Measurements from ENCODE around the gene CDH13. TPM values are rescaled to one million over a fixed set of nuclear protein-coding genes. Genes with fewer than 3 reads are reported as not detected.

The CDH13 gene
- total RNA-seq, 2 experiments from 2014 or later = not detected

- Mint-ChIP-seq H3K4me1 (no peaks in the 10 kb centered on the region), H3K36me3 (ENCODE audit: low read depth) (no peaks in the 10 kb centered on the region), H3K27ac (no peak overlapping the region), H3K27me3 (peaks cover 4% of the 10 kb centered on the region), H3K9me3 (ENCODE audit: low read depth) (no peaks in the 10 kb centered on the region), H3K4me3 (no peak overlapping the region)
- intact Hi-C loops (cut with DNase I, micrococcal nuclease) = no loop called here
- ChIA-PET CTCF (no interaction called here), POLR2A (no interaction called here)
- DNase-seq (no peak), ATAC-seq (no peak)
Measured at GRCh38 chr16:82793528-82794245, 166.9 kb downstream of the CDH13 start.

- H3K4me3 Mint-ChIP-seq = no peak overlapping the region
- no peaks in the 10 kb centered on the region for H3K36me3 Mint-ChIP-seq (ENCODE audit: low read depth)
- H3K9me3 Mint-ChIP-seq (ENCODE audit: low read depth) = no peaks in the 10 kb centered on the region
- no peak for ATAC-seq
- H3K27me3 Mint-ChIP-seq = peaks cover 5% of the 10 kb centered on the region
- H3K4me1 Mint-ChIP-seq = peaks cover under 1% of the 10 kb centered on the region
- intact Hi-C loops (cut with DNase I, micrococcal nuclease) = no loop called here
- ChIA-PET CTCF (no interaction called here), POLR2A (no interaction called here)
- H3K27ac Mint-ChIP-seq = no peak overlapping the region
- no peak for DNase-seq
Measured at GRCh38 chr16:82796047-82796446, 169.3 kb downstream of the CDH13 start.

GRCh38 chr16:82801361-82801760 is 174.6 kb downstream of the CDH13 start:
- peak; percentile 49 for DNase-seq
- H3K27ac Mint-ChIP-seq = peak overlapping the region; percentile 17
- H3K27me3 Mint-ChIP-seq = peaks cover 15% of the 10 kb centered on the region
- POLR2A ChIA-PET = no interaction called here
- CTCF ChIA-PET = no interaction called here
- intact Hi-C loops (cut with DNase I, micrococcal nuclease) = loop anchor here in 1 of 2 experiments (1.0 kb wide), 1 partner anchor 146 kb away; no protein-coding TSS in a partner anchor
- H3K36me3 Mint-ChIP-seq (ENCODE audit: low read depth) = no peaks in the 10 kb centered on the region
- no peaks in the 10 kb centered on the region for H3K9me3 Mint-ChIP-seq (ENCODE audit: low read depth)
- ATAC-seq = peak; percentile 89
- H3K4me3 Mint-ChIP-seq = no peak overlapping the region
- H3K4me1 Mint-ChIP-seq = peaks cover 9% of the 10 kb centered on the region

- no peak overlapping the region for H3K4me3 Mint-ChIP-seq
- CTCF ChIA-PET = no interaction called here
- H3K36me3 Mint-ChIP-seq (ENCODE audit: low read depth) = no peaks in the 10 kb centered on the region
- no peak overlapping the region for H3K27ac Mint-ChIP-seq
- H3K4me1 Mint-ChIP-seq = peaks cover 9% of the 10 kb centered on the region
- intact Hi-C loops (cut with DNase I, micrococcal nuclease) = no loop called here
- no peak for DNase-seq
- peaks cover 21% of the 10 kb centered on the region for H3K27me3 Mint-ChIP-seq
- no peak for ATAC-seq
- POLR2A ChIA-PET = no interaction called here
- no peaks in the 10 kb centered on the region for H3K9me3 Mint-ChIP-seq (ENCODE audit: low read depth)
Measured at GRCh38 chr16:82805866-82806265, 179.1 kb downstream of the CDH13 start.

GRCh38 chr16:82807311-82807710 is 180.5 kb downstream of the CDH13 start:
- Mint-ChIP-seq H3K4me3 (no peak overlapping the region), H3K9me3 (ENCODE audit: low read depth) (no peaks in the 10 kb centered on the region), H3K4me1 (no peaks in the 10 kb centered on the region), H3K27ac (no peak overlapping the region), H3K36me3 (ENCODE audit: low read depth) (no peaks in the 10 kb centered on the region), H3K27me3 (peaks cover 19% of the 10 kb centered on the region)
- intact Hi-C loops (cut with DNase I, micrococcal nuclease) = no loop called here
- ChIA-PET POLR2A (no interaction called here), CTCF (interaction anchor here (0.6 kb wide), 1 partner anchor 29 kb away, joined by 3 read pairs; no protein-coding TSS in a partner anchor)
- DNase-seq (no peak), ATAC-seq (no peak)

GRCh38 chr16:82808036-82808435 is 181.3 kb downstream of the CDH13 start:
- Mint-ChIP-seq H3K36me3 (ENCODE audit: low read depth) (no peaks in the 10 kb centered on the region), H3K4me3 (no peak overlapping the region), H3K4me1 (no peaks in the 10 kb centered on the region), H3K9me3 (ENCODE audit: low read depth) (no peaks in the 10 kb centered on the region), H3K27me3 (peaks cover 21% of the 10 kb centered on the region), H3K27ac (no peak overlapping the region)
- CTCF ChIA-PET = no interaction called here
- intact Hi-C loops (cut with DNase I, micrococcal nuclease) = no loop called here
- POLR2A ChIA-PET = no interaction called here
- DNase-seq = no peak
- ATAC-seq = no peak

GRCh38 chr16:82810077-82810476 is 183.3 kb downstream of the CDH13 start:
- H3K4me3 Mint-ChIP-seq = no peak overlapping the region
- ATAC-seq (no peak), DNase-seq (no peak)
- H3K9me3 Mint-ChIP-seq (ENCODE audit: low read depth) = no peaks in the 10 kb centered on the region
- H3K4me1 Mint-ChIP-seq = no peaks in the 10 kb centered on the region
- no peaks in the 10 kb centered on the region for H3K36me3 Mint-ChIP-seq (ENCODE audit: low read depth)
- CTCF ChIA-PET = no interaction called here
- peaks cover 15% of the 10 kb centered on the region for H3K27me3 Mint-ChIP-seq
- no peak overlapping the region for H3K27ac Mint-ChIP-seq
- POLR2A ChIA-PET = no interaction called here
- intact Hi-C loops (cut with DNase I, micrococcal nuclease) = no loop called here

- ATAC-seq (no peak), DNase-seq (no peak)
- Mint-ChIP-seq H3K9me3 (ENCODE audit: low read depth) (no peaks in the 10 kb centered on the region), H3K4me3 (no peak overlapping the region), H3K4me1 (no peaks in the 10 kb centered on the region), H3K27me3 (peaks cover 15% of the 10 kb centered on the region), H3K27ac (no peak overlapping the region), H3K36me3 (ENCODE audit: low read depth) (no peaks in the 10 kb centered on the region)
- intact Hi-C loops (cut with DNase I, micrococcal nuclease) = no loop called here
- ChIA-PET CTCF (no interaction called here), POLR2A (no interaction called here)
Measured at GRCh38 chr16:82814059-82814458, 187.3 kb downstream of the CDH13 start.

GRCh38 chr16:82819286-82819685 is 192.5 kb downstream of the CDH13 start:
- POLR2A ChIA-PET = no interaction called here
- intact Hi-C loops (cut with DNase I, micrococcal nuclease) = no loop called here

GRCh38 chr16:82820855-82821254 is 194.1 kb downstream of the CDH13 start:
- ChIA-PET POLR2A (no interaction called here), CTCF (no interaction called here)
- H3K36me3 Mint-ChIP-seq (ENCODE audit: low read depth) = no peaks in the 10 kb centered on the region
- peaks cover 4% of the 10 kb centered on the region for H3K9me3 Mint-ChIP-seq (ENCODE audit: low read depth)
- no peak for DNase-seq
- H3K27ac Mint-ChIP-seq = no peak overlapping the region
- H3K27me3 Mint-ChIP-seq = peaks cover 11% of the 10 kb centered on the region
- H3K4me3 Mint-ChIP-seq = no peak overlapping the region
- H3K4me1 Mint-ChIP-seq = no peaks in the 10 kb centered on the region
- intact Hi-C loops (cut with DNase I, micrococcal nuclease) = no loop called here
- ATAC-seq = no peak

More at GRCh38 chr16:82819286-82819685, 192.5 kb downstream of the CDH13 start:
- DNase-seq = no peak
- H3K36me3 Mint-ChIP-seq (ENCODE audit: low read depth) = no peaks in the 10 kb centered on the region
- CTCF ChIA-PET = no interaction called here
- H3K9me3 Mint-ChIP-seq (ENCODE audit: low read depth) = peaks cover under 1% of the 10 kb centered on the region
- no peak overlapping the region for H3K4me3 Mint-ChIP-seq
- ATAC-seq = no peak
- peaks cover 9% of the 10 kb centered on the region for H3K27me3 Mint-ChIP-seq
- no peaks in the 10 kb centered on the region for H3K4me1 Mint-ChIP-seq
- no peak overlapping the region for H3K27ac Mint-ChIP-seq

GRCh38 chr16:82824408-82824807 is 197.6 kb downstream of the CDH13 start:
- H3K4me3 Mint-ChIP-seq = no peak overlapping the region
- ATAC-seq (no peak), DNase-seq (no peak)
- peaks cover 4% of the 10 kb centered on the region for H3K9me3 Mint-ChIP-seq (ENCODE audit: low read depth)
- intact Hi-C loops (cut with DNase I, micrococcal nuclease) = no loop called here
- H3K4me1 Mint-ChIP-seq = no peaks in the 10 kb centered on the region
- H3K36me3 Mint-ChIP-seq (ENCODE audit: low read depth) = no peaks in the 10 kb centered on the region
- H3K27me3 Mint-ChIP-seq = peaks cover 8% of the 10 kb centered on the region
- no peak overlapping the region for H3K27ac Mint-ChIP-seq
- ChIA-PET CTCF (no interaction called here), POLR2A (no interaction called here)

- DNase-seq (no peak), ATAC-seq (no peak)
- peaks cover 4% of the 10 kb centered on the region for H3K9me3 Mint-ChIP-seq (ENCODE audit: low read depth)
- H3K4me1 Mint-ChIP-seq = no peaks in the 10 kb centered on the region
- H3K36me3 Mint-ChIP-seq (ENCODE audit: low read depth) = no peaks in the 10 kb centered on the region
- intact Hi-C loops (cut with DNase I, micrococcal nuclease) = no loop called here
- no peak overlapping the region for H3K4me3 Mint-ChIP-seq
- peaks cover 2% of the 10 kb centered on the region for H3K27me3 Mint-ChIP-seq
- ChIA-PET CTCF (no interaction called here), POLR2A (no interaction called here)
- no peak overlapping the region for H3K27ac Mint-ChIP-seq
Measured at GRCh38 chr16:82829301-82829700, 202.5 kb downstream of the CDH13 start.

- CTCF ChIA-PET = no interaction called here
- intact Hi-C loops (cut with DNase I, micrococcal nuclease) = no loop called here
- Mint-ChIP-seq H3K4me3 (no peak overlapping the region), H3K27ac (no peak overlapping the region), H3K27me3 (no peaks in the 10 kb centered on the region), H3K36me3 (ENCODE audit: low read depth) (no peaks in the 10 kb centered on the region), H3K9me3 (ENCODE audit: low read depth) (no peaks in the 10 kb centered on the region), H3K4me1 (no peaks in the 10 kb centered on the region)
- no peak for ATAC-seq
- no peak for DNase-seq
- POLR2A ChIA-PET = no interaction called here
Measured at GRCh38 chr16:82830944-82831343, 204.2 kb downstream of the CDH13 start.
